GM12801 (cell line): Measurements from ENCODE around the gene CDK12.

Source experiments
- TF ChIP-seq, protein P1 (sequence below): IDR thresholded peaks from one replicate; pipeline ENCODE4 v1.5.1; 2011; ENCODE audit warnings: control low read depth; ENCODE audit not compliant: insufficient read length; ENCODE audit errors: extremely low read depth

CDK12 gene

GRCh38 chr17:39525801-39526506, 64.7 kb downstream of the CDK12 start:
- TF ChIP-seq, protein P1, sequence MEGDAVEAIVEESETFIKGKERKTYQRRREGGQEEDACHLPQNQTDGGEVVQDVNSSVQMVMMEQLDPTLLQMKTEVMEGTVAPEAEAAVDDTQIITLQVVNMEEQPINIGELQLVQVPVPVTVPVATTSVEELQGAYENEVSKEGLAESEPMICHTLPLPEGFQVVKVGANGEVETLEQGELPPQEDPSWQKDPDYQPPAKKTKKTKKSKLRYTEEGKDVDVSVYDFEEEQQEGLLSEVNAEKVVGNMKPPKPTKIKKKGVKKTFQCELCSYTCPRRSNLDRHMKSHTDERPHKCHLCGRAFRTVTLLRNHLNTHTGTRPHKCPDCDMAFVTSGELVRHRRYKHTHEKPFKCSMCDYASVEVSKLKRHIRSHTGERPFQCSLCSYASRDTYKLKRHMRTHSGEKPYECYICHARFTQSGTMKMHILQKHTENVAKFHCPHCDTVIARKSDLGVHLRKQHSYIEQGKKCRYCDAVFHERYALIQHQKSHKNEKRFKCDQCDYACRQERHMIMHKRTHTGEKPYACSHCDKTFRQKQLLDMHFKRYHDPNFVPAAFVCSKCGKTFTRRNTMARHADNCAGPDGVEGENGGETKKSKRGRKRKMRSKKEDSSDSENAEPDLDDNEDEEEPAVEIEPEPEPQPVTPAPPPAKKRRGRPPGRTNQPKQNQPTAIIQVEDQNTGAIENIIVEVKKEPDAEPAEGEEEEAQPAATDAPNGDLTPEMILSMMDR, result no peak

DNA sequence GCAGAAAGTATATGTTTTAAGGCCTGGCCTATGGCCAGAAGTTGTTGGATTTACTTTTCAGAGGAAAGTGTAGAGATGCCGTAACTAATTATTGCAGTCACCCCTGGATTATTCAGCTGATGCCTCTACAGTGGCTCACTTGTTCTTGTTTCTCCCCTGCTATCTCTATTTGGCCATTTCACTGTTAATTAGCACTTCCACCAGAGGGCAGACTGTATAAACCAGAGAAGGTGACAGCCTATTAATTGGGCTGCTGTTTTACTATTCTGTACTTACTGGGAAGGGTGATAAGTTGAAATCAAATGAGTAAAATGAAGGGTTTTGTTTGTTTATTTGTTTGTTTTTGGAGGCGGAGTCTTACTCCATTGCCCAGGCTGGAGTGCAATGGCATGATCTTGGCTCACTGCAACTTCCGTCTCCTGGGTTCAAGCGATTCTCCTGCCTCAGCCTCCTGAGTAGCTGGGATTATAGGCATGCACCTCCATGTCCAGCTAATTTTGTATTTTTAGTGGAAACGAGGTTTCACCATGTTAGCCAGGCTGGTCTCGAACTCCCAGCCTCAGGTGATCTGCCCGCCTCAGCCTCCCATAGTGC, 66.0 kb downstream of the CDK12 start:
- TF ChIP-seq, protein P1, result no peak

GRCh38 chr17:39529455-39529854, 68.2 kb downstream of the CDK12 start:
- TF ChIP-seq, protein P1, result no peak

- TF ChIP-seq, protein P1, result no peak
Observed at GRCh38 chr17:39530513-39530912, 69.2 kb downstream of the CDK12 start.

- TF ChIP-seq, protein P1, result no peak
Observed at GRCh38 chr17:39531252-39531651, 70.0 kb downstream of the CDK12 start.

- TF ChIP-seq, protein P1, result no peak
Observed at GRCh38 chr17:39533891-39534290, 72.6 kb downstream of the CDK12 start.

DNA sequence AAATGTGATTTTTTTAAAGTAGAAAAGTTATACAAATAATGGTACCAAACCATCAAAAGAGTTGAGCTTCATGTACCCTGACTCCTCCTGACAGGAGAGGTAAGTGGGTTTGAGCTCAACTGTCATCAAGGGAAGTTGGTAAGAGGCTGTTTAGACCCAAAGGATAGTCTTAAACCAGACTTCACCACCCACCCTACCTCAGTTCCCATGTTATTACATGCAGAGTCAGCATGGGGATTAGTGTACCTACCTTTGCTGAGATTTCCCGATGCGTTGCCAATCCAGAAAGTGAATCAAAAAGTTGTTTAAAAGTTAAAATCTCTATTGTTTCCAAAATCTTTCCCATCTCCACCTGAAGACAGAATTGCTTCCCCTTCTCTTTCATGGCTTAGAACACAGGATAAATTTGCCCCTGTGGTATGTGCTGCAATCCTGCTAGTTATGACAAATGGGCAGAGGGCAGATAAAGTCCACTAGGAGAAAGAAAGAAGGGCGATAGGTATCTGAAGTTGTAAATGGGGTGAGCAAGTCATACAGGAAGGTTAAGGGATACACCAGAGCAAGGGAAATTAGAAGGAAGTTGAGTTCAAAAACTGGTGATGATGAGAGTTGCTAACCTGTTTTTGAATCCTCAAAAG, 73.6 kb downstream of the CDK12 start:
- TF ChIP-seq, protein P1, result no peak
